Measurements from ENCODE around the gene NBAS. TPM values are rescaled to one million over a fixed set of nuclear protein-coding genes. Genes with fewer than 3 reads are reported as not detected.

Gene NBAS
- total RNA-seq, 4 donors from 2014 or later: 34.0 to 51.2 (median 41.9) TPM

DNA sequence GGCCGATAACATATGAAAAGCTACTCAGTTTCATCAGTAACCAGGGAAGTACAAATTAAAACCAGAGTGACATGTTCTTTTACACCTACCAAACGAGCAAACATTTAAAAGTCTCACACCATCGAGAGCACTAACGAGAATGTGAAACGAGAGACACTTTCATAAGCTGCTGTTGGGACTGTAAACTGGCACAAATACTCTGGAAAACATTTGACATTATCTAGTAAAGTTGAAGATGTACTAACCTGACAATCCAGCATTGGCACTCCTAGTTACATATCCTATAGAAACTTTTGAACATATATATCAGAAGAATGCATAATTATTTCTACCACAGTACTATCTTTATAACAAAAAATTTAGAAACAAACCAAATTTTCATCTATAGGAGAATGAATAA, 28.1 kb downstream of the NBAS start:
- TF ChIP-seq, protein P1, sequence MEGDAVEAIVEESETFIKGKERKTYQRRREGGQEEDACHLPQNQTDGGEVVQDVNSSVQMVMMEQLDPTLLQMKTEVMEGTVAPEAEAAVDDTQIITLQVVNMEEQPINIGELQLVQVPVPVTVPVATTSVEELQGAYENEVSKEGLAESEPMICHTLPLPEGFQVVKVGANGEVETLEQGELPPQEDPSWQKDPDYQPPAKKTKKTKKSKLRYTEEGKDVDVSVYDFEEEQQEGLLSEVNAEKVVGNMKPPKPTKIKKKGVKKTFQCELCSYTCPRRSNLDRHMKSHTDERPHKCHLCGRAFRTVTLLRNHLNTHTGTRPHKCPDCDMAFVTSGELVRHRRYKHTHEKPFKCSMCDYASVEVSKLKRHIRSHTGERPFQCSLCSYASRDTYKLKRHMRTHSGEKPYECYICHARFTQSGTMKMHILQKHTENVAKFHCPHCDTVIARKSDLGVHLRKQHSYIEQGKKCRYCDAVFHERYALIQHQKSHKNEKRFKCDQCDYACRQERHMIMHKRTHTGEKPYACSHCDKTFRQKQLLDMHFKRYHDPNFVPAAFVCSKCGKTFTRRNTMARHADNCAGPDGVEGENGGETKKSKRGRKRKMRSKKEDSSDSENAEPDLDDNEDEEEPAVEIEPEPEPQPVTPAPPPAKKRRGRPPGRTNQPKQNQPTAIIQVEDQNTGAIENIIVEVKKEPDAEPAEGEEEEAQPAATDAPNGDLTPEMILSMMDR (IDR thresholded peaks at IDR 0.05; ENCODE audit: low read depth): no peak

DNA sequence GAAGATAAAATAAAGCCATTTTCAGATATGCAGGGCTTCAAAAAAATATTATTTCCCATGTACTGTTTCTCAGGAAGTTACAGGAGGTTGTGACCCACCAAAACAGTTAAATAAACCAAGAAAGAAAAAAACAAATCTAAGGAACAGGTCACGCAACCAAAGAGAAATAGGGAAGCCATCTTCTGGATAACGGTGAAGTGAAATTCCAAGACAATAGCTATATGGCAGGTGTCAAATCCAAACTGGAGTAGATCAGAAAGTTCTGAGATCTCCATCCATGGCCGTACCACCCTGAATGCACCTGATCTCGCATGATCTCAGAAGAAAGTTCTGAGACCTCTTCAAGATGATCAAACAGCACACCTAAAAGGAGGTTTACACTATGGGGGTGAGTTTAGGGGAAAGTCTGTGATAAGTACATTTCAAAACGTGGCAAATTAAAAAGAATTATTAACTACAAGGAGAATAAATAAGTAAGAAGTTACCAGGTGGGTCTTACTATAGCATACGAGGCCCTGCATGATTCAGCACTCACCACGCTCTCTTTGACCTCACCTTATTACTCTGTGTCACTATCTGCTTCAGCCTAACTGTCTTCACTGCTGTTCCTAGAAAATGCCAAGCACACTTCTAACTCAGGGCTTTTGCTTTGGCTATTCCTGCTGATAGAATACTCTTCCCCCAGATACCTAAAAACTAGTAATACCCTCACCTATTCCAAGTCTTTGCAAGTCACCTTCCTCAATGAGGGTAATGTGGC, 29.9 kb downstream of the NBAS start:
- TF ChIP-seq, protein P1 (IDR thresholded peaks at IDR 0.05; ENCODE audit: low read depth): no peak

DNA sequence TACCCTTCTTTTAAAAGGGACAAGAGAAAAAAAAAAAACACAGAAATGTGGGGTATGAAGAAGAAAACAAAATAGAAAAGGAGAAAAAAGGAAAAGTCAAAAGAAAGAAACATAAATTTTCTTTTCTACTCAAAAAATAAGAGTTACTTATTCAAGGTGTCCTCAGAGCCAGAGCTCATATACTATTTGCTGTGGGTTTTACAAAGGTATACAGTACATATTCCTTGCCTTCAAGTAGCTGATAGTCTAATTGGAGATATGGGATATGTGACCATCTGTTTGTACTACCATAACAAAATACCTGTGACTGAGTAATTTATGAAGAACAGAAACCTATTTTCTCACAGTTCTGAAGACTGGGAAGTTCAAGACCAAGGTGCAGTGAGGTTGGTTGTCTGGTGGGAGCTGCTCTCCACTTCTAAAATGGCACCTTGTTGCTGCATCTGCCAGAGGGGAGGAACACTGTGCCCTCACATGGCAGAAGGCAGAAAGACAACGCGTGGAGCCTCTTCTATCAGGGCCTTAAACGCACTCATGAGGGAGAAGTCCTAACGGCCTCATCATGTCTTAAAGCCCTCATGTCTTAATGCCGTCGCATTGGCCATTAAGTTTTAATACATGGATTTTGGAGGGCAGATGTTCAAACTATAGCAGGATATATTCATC, 33.9 kb downstream of the NBAS start:
- TF ChIP-seq, protein P1 (IDR thresholded peaks at IDR 0.05; ENCODE audit: low read depth): no peak

DNA sequence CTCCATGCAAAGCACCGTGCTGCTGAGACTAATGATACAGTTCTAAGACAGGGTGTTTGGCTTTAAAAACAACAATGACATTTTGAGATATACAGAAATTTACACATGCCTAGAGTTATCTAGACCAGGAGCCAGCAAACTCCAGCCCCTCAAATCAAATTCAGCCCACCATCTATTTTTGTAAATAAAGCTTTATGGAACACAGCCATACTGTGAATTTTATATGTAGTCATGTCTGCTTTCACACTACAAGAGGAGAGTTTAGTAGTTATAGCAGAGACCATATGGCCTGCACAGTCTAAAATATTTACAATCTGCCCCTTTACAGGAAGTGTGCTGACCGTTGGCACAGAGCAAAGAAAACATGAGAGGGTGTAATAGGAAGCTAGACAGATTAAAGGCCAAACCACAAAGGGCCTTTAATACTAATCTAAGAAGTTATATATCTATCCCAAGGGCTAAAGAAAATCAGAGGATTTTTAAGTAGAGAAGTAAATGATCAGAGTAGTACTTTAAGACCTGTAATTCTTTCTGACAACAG, 39.4 kb downstream of the NBAS start:
- TF ChIP-seq, protein P1 (IDR thresholded peaks at IDR 0.05; ENCODE audit: low read depth): no peak

DNA sequence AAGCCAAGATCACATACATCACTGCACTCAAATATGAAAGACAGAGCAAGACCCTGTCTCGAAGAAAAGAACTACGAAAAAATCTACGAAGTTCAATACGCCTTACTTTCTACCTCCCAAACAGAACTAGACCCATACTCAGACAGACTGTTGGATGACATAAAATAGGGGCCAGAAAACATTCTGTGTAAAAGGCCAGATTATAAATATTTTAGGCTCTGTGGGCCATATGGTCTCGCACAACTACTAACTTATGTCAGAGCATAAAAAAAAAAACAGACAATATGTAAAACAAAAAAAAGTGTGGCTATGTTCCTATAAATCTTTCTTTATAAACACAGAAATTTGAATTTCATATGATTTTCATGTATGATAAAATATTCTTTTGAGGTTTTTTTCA, 40.8 kb downstream of the NBAS start:
- TF ChIP-seq, protein P1 (IDR thresholded peaks at IDR 0.05; ENCODE audit: low read depth): no peak

DNA sequence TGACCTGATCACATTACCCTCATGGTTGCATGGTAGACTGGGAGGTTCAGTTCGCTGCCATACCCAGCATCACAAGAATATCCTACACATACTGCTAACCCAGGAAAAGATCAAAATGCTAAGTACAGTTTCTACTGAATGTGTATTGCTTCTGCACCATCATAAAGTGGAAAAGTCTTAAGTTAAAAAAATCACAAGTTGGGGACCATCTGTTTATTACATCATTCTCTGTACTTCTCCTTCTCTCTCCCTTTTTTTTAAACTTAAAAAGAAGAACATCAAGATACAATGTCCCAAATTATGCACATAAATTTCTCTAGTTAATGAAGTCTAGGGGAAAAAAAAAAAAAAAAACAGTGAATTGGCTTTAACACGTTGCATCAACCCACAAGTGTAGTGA, 43.3 kb downstream of the NBAS start:
- TF ChIP-seq, protein P1 (IDR thresholded peaks at IDR 0.05; ENCODE audit: low read depth): no peak

DNA sequence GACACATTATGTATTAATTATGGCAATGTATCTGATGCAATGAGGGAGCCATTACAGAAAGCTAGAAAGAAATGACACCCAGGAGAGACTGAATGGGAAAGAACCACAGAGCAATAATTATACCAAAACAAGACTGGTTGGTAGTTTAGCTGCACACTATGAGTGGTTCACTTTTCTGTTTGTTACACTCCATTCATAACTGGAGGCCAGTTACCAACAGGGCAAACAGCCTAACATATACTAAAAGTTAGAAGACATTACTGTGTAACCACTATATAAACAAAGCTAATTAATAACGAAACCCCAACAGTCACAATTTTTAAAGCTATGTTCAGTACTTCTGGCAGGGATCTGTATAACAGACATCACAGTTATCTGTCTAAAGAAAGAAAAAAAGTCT, 49.4 kb downstream of the NBAS start:
- TF ChIP-seq, protein P1 (IDR thresholded peaks at IDR 0.05; ENCODE audit: low read depth): no peak

Measured in subcutaneous adipose tissue (tissue), 4 donors.